Heart left ventricle (tissue), 16 donors: ENCODE data around the gene EFNA5. TPM values are rescaled to one million over a fixed set of nuclear protein-coding genes. Genes with fewer than 3 reads are reported as not detected.

Source experiments
- ATAC-seq, 4 donors: fragments of 200-7000 bp; cut with Tn5 transposase; one replicate each; pipeline ENCODE4 v1.9.1; 2020 to 2022; ENCODE audit warnings: moderate library complexity in 4 of 4, mild to moderate bottlenecking in 3 of 4, moderate number of reproducible peaks in 1 of 4
- DNase-seq, 5 donors: peaks; one replicate each; pipeline ENCODE4 v3.0.0-alpha.2; 2020
- H3K27ac ChIP-seq, 12 donors: fragments of 200-600 bp; sonication (generic) in 4 of 12; one replicate each; pipeline versions ENCODE4 v1.5.0 to v1.8.0; 2016 to 2022; ENCODE audit warnings: mild to moderate bottlenecking in 2 of 12
- H3K27me3 ChIP-seq, 9 donors: fragments of 200-600 bp; sonication (generic) in 2 of 9; one replicate each; pipeline versions ENCODE4 v1.5.1 to v1.8.0; 2016 to 2022; ENCODE audit warnings: mild to moderate bottlenecking in 3 of 9
- H3K36me3 ChIP-seq, 9 donors: fragments of 200-600 bp; sonication (generic) in 2 of 9; one replicate each; pipeline versions ENCODE4 v1.5.0 to v1.8.0; 2018 to 2022; ENCODE audit warnings: mild to moderate bottlenecking in 2 of 9
- H3K4me1 ChIP-seq, 12 donors: fragments of 200-600 bp; sonication (generic) in 4 of 12; one replicate each; pipeline versions ENCODE4 v1.5.0 to v1.8.0; 2016 to 2022; ENCODE audit warnings: mild to moderate bottlenecking in 3 of 12
- H3K4me3 ChIP-seq, 12 donors: fragments of 200-600 bp; sonication (generic) in 4 of 12; one replicate each; pipeline versions ENCODE4 v1.5.0 to v1.8.0; 2017 to 2022; ENCODE audit warnings: mild to moderate bottlenecking in 9 of 12, moderate library complexity in 4 of 12
- H3K9me3 ChIP-seq, 12 donors: fragments of 200-600 bp; sonication (generic) in 4 of 12; one replicate each; pipeline versions ENCODE4 v1.5.0 to v1.8.0; 2016 to 2022; ENCODE audit warnings: mild to moderate bottlenecking in 1 of 12
- CTCF ChIP-seq, 12 donors: fragments of 200-600 bp; sonication (generic) in 4 of 12; IDR thresholded peaks; one replicate each; pipeline versions ENCODE4 v1.5.0 to v1.8.0; 2018 to 2022; ENCODE audit warnings: antibody characterized with exemption in 12 of 12, mild to moderate bottlenecking in 5 of 12
- POLR2A ChIP-seq, 2 donors: fragments of 450-650 bp; IDR thresholded peaks; one replicate each; pipeline ENCODE4 v1.6.1; 2017; ENCODE audit warnings: antibody characterized with exemption in 2 of 2, mild to moderate bottlenecking in 2 of 2, moderate library complexity in 2 of 2
- WGBS, 4 donors: extraction: QIAGEN DNeasy Blood & Tissue Kit in 2 of 4; methylation state at CpG; one replicate each; pipeline versions ENCODE4 v1.1.5 to v1.1.7; 2013 to 2018; 5-methylcytosine and 5-hydroxymethylcytosine counted together
- intact Hi-C, 10 donors: fragments of 100-400 bp; cut with DNase I; formaldehyde crosslinking; loops; one replicate each; pipeline versions ENCODE4 v1.11.1 to v1.14.2; 2022
- polyA plus RNA-seq, 2 donors: library from polyadenylated mRNA; stranded (reverse); fragments of 200-250 nt; gene quantifications; one replicate each; pipeline ENCODE4 v1.2.3, GENCODE V29; 2013
- total RNA-seq, 9 donors: library from RNA; depleted of rRNA in 2 of 9; stranded (reverse); fragments of >200 nt in 2 of 9; fragmentation: NEBNext Ultra II Directional in 3 of 9; extraction: Animal tissue kit (Norgen Biotek cat#: 25700) in 3 of 9; gene quantifications; one replicate each; pipeline versions ENCODE4 v1.1.0 to v1.2.4, GENCODE V29; 2016 to 2023
- donor health status: ischemic (EF 13 %, LVEDD 7.1; RV severe dilation, severe dysfunction).
- donor health status: healthy with polysubstance abuse.
- donor health status: DM: no; HTN: yes; CAD: no.
- donor health status: DM: no; HTN: no; CAD: no.
- donor health status: ischemic (EF 25% LVEDD 6.9; RV normal size, moderate dysfunction).
- donor health status: ischemic (EF 25% LVEDD 5.7; RV mildly dilated, moderate dysfunction).
- donor health status: healthy.
- donor health status: DM: yes; HTN: yes; CAD: no.
- donor health status: ischemic (EF 35%, LVEDD 5.7; RV mildly dilated, moderate dysfunction).
- donor health status: nonischemic (EF 11% LVEDD 7.7; RV severe dilation, severe dysfunction).
- donor health status: DM: yes; HTN: yes; CAD: no.
- donor health status: PGD.
- donor health status: ischemic (EF 29% LVEDD 5.4; RV normal size, mild dysfunction).
- donor health status: nonischemic (EF 23%, LVEDD 6.1; RV moderate dilation, normal function).

The EFNA5 gene
- total and polyA plus RNA-seq, 11 donors: 6.1 to 58.4 (median 28.3) TPM

GRCh38 chr5:107447587-107447986 lies 223.2 kb downstream of the EFNA5 start:
- no peaks in the 10 kb centered on the region for H3K27me3 ChIP-seq
- no peak for DNase-seq
- no peak overlapping the region for H3K4me3 ChIP-seq
- H3K36me3 ChIP-seq: no peaks in the 10 kb centered on the region
- H3K9me3 ChIP-seq: peaks cover 0 to 4% (median 0%) of the 10 kb centered on the region in 12 donors
- peaks cover 0 to 13% (median 0%) of the 10 kb centered on the region in 12 donors for H3K4me1 ChIP-seq
- TF ChIP-seq CTCF (IDR thresholded peaks at IDR 0.05) (no peak), POLR2A (IDR thresholded peaks at IDR 0.05) (no peak)
- H3K27ac ChIP-seq: no peak overlapping the region
- intact Hi-C loops: no loop called here
- 72 to 88% (median 80%) methylated on average over 6 of the region's 6 CpGs for WGBS, 4 donors
- no peak for ATAC-seq

- Histone ChIP-seq H3K36me3 (no peaks in the 10 kb centered on the region), H3K9me3 (peaks cover 0 to 4% (median 0%) of the 10 kb centered on the region in 12 donors), H3K27me3 (no peaks in the 10 kb centered on the region), H3K27ac (no peak overlapping the region), H3K4me1 (peaks cover 0 to 13% (median 0%) of the 10 kb centered on the region in 12 donors), H3K4me3 (no peak overlapping the region)
- WGBS, 4 donors: 87 to 92% (median 89%) methylated on average over 3 of the region's 3 CpGs
- TF ChIP-seq CTCF (IDR thresholded peaks at IDR 0.05): no peak
- no peak for TF ChIP-seq POLR2A (IDR thresholded peaks at IDR 0.05)
- no peak for ATAC-seq
- intact Hi-C loops: no loop called here
- DNase-seq: no peak
Measured at GRCh38 chr5:107446972-107447371, 223.8 kb downstream of the EFNA5 start.

- peaks cover 0 to 6% (median 0%) of the 10 kb centered on the region in 12 donors for H3K9me3 ChIP-seq
- H3K27me3 ChIP-seq: no peaks in the 10 kb centered on the region
- no peaks in the 10 kb centered on the region for H3K36me3 ChIP-seq
- WGBS, 4 donors: 63 to 71% (median 67%) methylated on average over 3 of the region's 3 CpGs
- DNase-seq (no peak), ATAC-seq (no peak)
- intact Hi-C loops: no loop called here
- H3K4me1 ChIP-seq: peaks cover 0 to 21% (median 0%) of the 10 kb centered on the region in 12 donors
- TF ChIP-seq CTCF (IDR thresholded peaks at IDR 0.05): no peak
- no peak for TF ChIP-seq POLR2A (IDR thresholded peaks at IDR 0.05)
- H3K4me3 ChIP-seq: no peak overlapping the region
- H3K27ac ChIP-seq: no peak overlapping the region
Measured at GRCh38 chr5:107444300-107444699, 226.4 kb downstream of the EFNA5 start.

- 79 to 84% (median 83%) methylated on average over 3 of the region's 3 CpGs for WGBS, 4 donors
- intact Hi-C loops: no loop called here
- H3K9me3 ChIP-seq: peaks cover 0 to 10% (median 0%) of the 10 kb centered on the region in 12 donors
- peaks cover 0 to 21% (median 0%) of the 10 kb centered on the region in 12 donors for H3K4me1 ChIP-seq
- TF ChIP-seq POLR2A (IDR thresholded peaks at IDR 0.05) (no peak), CTCF (IDR thresholded peaks at IDR 0.05) (no peak)
- no peak overlapping the region for H3K4me3 ChIP-seq
- no peak for ATAC-seq
- no peaks in the 10 kb centered on the region for H3K27me3 ChIP-seq
- DNase-seq: no peak
- H3K27ac ChIP-seq: no peak overlapping the region
- no peaks in the 10 kb centered on the region for H3K36me3 ChIP-seq
Measured at GRCh38 chr5:107443897-107444296, 226.8 kb downstream of the EFNA5 start.
